Coronary artery (tissue), 2 donors: ENCODE measurements around the gene NPL.
A peak's percentile ranks its signal among the peaks of the same experiment; 100 is the strongest.

Source experiments
- DNase-seq: peaks from one replicate; pipeline ENCODE4 v3.0.0-alpha.2; 2017; ENCODE audit warnings: low spot score
- H3K27ac ChIP-seq, 2 donors: fragments of 200-600 bp; sonication (generic); one replicate each; pipeline ENCODE4 v1.5.1; 2016 to 2019
- H3K4me3 ChIP-seq: fragments of 200-600 bp; sonication (generic); 2 replicates; pipeline ENCODE4 v1.5.1; 2016; ENCODE audit warnings: mild to moderate bottlenecking, moderate library complexity
- TF ChIP-seq, protein P1 (sequence below): fragments of 200-600 bp; sonication (generic); IDR thresholded peaks from one replicate; pipeline ENCODE4 v1.5.1; 2019; ENCODE audit warnings: antibody characterized with exemption

Gene NPL

DNA sequence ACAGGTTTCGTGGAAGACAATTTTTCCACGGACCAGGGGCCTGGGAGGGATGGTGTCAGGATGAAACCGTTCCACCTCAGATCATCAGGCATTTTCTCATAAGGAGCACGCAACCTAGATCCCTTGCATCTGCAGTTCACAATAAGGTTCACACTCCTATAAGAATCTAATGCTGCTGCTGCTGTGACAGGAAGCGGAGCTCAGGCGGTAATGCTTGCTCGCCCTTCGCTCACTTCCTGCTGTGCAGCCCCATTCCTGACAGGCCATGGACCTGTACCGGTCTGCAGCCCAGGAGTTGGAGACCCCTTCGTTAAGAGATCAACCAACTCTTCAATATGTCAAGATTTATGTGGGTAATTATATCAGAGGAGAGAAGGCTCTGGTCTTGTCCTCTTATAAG lies 46.2 kb downstream of the NPL start:
- TF ChIP-seq, protein P1, sequence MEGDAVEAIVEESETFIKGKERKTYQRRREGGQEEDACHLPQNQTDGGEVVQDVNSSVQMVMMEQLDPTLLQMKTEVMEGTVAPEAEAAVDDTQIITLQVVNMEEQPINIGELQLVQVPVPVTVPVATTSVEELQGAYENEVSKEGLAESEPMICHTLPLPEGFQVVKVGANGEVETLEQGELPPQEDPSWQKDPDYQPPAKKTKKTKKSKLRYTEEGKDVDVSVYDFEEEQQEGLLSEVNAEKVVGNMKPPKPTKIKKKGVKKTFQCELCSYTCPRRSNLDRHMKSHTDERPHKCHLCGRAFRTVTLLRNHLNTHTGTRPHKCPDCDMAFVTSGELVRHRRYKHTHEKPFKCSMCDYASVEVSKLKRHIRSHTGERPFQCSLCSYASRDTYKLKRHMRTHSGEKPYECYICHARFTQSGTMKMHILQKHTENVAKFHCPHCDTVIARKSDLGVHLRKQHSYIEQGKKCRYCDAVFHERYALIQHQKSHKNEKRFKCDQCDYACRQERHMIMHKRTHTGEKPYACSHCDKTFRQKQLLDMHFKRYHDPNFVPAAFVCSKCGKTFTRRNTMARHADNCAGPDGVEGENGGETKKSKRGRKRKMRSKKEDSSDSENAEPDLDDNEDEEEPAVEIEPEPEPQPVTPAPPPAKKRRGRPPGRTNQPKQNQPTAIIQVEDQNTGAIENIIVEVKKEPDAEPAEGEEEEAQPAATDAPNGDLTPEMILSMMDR, result no peak
- DNase-seq, result no peak
- H3K4me3 ChIP-seq, result no peak overlapping the region
- no peak overlapping the region for H3K27ac ChIP-seq

DNA sequence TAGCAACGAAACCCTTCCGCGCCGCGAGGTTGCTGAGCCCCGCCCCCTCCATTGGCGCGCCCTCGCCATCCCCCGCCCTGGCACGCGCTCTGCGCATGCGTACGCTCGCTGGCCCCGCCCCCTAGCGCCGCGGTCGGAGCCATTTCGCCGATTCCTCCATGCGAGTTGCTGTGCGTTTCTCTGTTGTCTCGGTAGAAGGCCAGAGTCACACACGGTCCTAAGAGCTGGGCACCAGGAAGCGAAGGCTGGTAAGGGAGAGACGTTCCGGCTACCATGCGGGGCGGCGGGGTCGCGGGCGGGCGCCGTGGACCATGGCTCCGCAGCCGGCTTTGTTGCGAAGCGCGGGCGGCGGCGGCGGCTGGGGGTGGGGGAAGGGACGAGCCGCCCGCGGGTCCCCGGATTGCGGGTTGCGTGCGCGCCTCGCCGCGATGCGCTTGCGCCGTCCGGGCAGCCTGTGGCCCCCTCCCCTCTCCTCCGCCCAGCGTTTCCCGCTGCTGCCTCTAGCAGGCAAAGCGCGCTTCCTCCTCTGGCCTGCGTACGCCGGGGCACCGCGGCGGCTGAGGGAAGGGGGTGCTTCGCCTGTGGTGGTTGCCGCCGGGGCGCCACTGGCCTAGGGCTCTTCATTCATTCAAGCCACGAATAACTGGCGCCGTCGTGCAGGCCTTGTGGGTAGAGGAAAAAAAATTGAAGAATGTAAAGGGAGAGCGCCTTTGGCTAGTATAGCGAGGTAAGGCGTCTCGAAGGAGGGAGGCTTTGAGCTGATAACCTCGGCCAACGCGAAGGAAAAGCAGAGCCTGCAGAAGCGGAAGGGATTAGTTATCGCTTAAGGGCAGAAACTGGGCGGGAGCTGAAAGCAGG lies 49.9 kb downstream of the NPL start, which contains the start of gene DHX9:
TSS of gene DHX9 (plus strand) at position 139 of the 858 bp plus-strand sequence. CDS start 3,220 bp downstream, outside the sequence.
- Histone ChIP-seq H3K4me3 (peak within 1 kb of the TSS; percentile 92), H3K27ac (peak within 1 kb of the TSS; percentile 91 to 94)
- TF ChIP-seq, protein P1, result no peak
- DNase-seq, result peak; percentile 93

DNA sequence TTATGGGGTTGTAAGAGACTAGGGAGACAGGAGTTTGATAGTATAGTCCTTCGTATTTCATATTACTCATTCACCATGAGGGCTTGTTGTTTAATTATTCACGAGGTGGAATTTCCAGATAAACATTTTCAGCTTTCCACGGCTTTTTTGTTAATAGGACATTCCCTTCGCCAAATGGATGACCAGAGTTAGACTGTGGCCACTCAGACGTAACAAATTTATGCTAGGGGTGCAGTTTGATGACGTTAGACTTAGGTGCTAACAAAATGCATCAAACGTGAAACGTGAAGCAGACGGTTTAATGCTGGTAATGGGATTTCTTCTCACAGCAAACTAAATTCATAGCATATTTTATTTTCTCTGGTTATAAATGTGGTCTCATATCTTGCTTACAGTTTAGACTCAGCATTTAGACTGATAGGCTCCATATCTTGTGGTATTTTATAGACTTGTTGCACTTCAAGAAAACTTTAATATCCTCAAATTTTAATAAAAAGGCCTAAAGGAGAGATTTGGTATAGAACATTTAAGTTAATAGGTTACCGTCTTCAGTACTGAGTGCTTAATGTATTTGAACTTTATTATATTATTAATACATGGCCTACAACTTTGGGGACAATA lies 51.9 kb downstream of the NPL start:
- Histone ChIP-seq H3K27ac (no peak overlapping the region), H3K4me3 (peak overlapping the region; percentile 92)
- DNase-seq, result no peak
- TF ChIP-seq, protein P1, result no peak

DNA sequence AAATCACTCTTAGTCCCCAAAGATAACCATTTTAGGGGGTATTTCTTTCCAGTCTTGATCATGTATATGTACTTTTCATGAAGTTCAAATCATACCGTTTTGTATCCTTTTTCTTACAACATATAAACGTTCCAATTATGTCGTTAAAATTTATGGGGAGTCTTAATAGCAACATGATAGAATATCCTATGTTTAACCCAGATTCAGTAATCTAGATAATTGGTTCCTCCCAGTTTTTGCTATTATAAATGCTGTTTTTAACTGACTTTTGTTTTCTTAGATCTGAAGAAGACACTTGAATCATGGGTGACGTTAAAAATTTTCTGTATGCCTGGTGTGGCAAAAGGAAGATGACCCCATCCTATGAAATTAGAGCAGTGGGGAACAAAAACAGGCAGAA lies 52.7 kb downstream of the NPL start:
- Histone ChIP-seq H3K4me3 (no peak overlapping the region), H3K27ac (no peak overlapping the region)
- no peak for DNase-seq
- TF ChIP-seq, protein P1, result no peak

DNA sequence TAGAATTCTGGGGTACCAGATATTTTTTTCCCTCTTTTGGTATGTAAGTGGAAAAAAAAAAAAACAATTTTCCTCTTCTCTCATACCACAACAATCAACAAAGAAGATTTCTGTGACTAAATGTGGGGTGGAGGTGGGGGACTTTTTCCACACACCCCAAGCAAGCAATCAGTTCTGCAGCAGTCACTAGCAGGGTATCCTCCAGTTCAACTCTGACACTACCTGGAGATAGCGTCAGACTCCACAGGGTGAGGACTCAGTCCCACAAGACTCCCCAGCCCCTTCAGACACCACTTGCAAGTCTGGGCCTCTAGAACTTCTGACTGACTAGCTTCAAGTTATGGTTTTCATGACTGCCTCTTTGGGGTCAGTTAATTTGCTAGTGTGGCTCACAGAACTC lies 55.8 kb downstream of the NPL start:
- no peak for DNase-seq
- Histone ChIP-seq H3K4me3 (no peak overlapping the region), H3K27ac (no peak overlapping the region)
- TF ChIP-seq, protein P1, result no peak

DNA sequence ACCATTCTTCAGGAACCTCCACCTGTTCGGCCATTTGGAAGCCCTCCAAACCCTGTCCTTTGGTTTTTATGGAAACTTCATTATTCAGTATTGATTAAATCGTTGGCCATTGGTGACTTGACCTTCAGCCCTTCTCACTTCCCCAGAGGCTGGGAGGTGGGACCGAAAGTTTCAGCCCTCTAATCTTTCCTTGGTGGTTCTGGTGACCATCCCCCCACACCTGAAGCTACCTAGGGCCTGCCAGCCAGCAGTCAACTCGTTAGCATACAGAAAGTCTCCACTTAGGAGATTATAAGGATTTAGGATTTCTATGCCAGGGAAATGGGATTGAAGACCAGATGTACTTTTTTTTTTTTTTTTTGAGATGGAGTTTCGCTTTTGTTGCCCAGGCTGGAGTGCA lies 56.3 kb downstream of the NPL start:
- Histone ChIP-seq H3K27ac (no peak overlapping the region), H3K4me3 (no peak overlapping the region)
- TF ChIP-seq, protein P1, result no peak
- no peak for DNase-seq
